NOMO-1 treated with dmso at 0.1 percent for 144 hours (cell line): Measurements from ENCODE around the gene C1orf141.
"Not testable (repeated sequence)": the region's sequence is repeated elsewhere in the genome, so short reads cannot be mapped to it uniquely, and the experiment has no call there.

Source experiments
- DNase-seq: peaks from one replicate; lab custom pipeline; 2025; ENCODE audit not compliant: unreplicated experiment; lab: John Stamatoyannopoulos, UW

C1orf141 gene

DNA sequence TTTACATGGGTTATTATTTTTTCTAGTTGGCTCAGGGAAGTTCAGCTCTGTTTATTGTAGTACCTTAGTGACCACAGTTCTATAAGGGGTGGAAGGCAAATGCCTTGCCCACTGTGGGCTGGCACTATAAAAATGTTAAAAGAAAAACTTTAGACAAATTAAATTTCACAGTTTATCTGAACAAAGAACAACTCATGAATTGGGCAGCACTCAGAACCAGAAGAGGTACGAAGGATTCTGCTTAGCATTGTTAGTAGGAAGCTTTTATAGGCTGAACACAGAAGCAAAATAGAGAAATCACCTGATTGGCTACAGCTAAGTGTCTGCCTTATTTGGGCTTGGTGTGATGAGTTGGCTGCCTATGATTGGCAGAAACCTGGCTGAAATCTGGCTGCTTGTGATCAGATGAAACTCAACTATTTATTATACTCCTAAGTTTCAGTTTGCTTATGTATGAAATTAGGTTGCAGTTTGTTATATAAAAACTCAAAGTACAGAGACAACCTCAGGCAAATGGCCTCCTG, 45.0 kb downstream of the C1orf141 start:
- DNase-seq, result no peak

DNA sequence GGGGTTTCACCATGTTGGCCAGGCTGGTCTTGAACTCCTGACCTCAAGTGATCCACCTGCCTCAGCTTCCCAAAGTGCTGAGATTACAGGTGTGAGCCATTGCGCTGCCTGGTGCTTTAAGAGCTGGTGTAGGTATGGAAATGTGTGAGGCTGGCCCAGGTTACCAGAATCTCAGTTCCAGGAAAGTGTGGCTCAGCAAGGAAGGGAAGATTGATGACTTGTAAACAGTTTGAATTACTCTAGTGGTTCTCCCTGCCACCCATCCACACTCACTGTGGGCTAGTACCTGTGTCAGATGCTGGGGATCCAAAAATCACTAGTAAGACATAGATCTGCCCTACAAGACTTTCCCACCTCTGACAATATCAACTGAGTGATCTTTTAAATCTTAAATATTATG, 46.3 kb downstream of the C1orf141 start:
- no peak for DNase-seq

DNA sequence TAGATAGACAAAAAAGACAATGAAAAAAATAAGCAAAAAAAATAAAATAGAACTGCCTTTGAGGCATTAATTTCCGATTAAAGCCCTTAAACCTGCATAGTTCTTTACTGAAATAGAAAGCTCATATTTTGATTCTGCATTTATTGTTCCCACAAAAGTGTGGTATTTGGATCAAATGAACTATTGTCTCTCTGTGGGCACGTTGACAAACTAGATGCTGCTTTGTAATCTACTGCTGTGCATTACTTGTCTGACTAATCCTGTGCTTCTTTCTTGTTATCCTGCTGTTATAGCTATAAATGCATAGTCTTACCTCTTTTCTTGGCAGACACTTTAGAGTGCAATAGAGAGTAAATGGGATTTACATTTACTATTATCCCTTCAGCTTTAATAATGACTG, 49.4 kb downstream of the C1orf141 start:
- no peak for DNase-seq

DNA sequence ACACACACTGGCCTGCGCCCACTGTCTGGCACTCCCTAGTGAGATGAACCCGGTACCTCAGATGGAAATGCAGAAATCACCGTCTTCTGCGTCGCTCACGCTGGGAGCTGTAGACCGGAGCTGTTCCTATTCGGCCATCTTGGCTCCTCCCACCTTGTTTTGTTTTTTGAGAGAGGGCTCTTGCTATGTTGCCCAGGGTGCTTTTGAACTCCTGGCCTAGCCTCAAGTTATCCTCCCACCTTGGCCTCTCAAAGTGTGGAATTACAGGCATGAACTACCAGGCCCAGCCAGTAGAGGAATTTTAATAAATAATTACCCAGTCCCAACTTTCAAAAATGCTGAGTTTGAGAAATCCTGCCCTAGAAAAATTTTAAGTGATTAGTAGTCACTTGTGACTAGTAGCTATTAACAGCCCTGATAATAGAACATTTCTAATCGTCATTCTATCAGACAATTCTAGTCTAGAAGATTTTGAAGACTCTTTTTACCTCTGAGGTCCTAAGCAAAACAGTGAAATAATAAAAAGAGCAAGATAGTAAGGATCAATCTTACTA, 49.9 kb downstream of the C1orf141 start:
- DNase-seq, result no peak

DNA sequence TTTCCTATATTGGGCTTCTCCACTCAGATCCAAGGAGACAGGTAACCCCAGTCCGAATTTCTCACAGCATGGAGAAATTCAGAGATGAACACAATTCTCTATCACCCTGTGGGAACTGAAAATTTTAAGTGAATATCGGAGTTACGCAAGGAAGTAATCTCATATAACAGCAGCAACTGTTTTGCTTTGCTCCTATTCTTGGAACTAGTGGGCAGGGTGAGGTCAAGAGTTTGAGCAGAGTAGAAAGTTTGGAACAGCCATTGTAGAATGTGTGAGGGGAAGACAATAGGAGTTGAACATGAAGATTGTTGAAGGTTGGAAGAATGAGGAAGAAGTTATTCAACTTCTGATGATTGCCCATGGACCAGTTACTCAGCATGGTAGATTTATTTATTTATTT, 56.5 kb downstream of the C1orf141 start:
- no peak for DNase-seq

DNA sequence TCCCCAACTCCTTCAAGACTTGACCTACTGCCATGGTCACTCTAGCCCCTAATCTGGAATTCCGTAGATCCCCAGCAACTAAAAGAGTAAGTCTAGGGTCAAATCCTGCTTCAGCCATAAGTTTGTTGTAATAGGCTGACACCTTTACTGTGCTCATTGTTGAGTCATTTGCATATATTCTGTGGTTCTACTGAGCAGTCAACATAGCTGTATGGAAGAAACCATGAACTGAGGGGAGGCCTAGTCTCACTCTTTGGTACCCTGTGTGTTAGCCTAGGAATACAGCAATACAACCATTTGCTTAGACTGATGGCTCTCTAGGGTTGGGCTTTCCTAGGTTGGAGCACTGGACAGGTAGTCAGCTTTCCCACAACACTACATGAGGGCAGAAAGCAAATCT, 57.2 kb downstream of the C1orf141 start:
- no peak for DNase-seq

DNA sequence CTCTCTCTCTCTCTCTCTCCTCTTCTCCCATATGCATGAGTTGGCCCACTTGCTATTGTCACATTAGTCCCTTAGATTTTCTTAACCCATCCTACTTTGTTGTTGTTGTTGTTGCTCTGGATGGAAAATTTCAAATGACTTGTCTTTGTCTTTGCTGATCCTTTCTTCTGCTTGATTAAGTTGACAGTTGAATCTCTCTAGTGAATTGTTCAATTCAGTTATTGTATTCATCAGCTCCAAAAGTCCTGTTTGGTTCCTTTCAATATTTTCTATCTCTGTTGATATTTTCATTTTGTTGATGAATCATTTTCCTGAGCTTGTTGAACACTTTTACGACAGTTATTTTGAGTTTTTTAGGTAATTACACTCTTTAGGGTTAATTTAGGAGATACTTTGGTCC, 62.0 kb downstream of the C1orf141 start:
- no peak for DNase-seq

DNA sequence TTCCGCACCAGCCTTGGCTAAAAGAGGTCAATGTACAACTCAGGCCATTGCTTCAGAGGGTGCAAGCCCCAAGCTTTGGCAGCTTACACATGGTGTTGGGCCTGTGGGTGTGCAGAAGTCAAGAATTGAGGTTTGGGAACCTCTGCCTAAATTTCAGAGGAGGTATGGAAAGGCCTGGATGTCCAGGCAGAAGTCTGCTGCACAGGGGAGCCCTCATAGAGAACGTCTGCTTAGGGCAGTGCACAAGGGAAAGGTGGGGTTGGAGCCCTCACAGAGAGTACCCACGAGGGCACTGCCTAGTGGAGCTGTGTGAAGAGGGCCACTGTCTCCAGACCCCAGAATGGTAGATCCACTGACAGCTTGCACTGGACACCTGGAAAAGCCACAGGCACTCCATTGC, 67.1 kb downstream of the C1orf141 start:
- not testable (repeated sequence) for DNase-seq

DNA sequence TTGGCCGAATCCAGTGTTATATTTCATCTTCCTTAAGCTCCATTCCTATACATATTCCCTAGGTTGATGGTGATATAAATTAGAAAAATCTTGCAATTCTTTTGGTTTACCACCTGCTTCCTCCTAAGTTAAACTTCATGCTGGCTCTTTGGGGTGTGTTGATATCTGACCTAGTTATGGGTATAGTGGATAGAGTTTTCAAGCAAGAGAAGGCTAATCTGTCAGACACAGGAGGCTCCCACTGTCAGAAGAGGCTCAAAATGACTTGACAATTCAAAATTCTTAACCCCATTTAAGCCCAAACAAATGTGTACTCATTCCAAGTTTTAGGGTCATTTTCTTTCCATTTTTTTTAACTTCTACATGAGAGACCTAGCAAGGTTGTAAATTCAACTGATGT, 72.4 kb downstream of the C1orf141 start:
- DNase-seq, result no peak

DNA sequence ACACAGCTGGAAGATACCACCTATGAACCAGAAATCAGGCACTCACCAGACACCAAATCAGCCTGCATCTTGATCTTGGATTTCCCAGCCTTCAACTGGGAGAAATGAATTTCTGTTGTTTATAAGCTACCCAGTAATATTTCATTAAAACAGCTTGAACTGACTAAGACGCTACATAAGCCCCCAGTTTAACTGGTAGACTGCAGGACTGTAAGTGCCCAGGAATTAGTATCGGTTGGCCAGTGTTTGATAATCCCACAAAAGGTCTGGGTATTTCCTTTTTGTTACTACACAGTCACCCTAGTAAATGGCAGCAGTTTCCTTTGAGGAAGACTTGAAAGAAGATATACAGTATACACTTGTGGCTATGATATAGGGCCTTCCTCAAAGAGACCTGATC, 73.5 kb downstream of the C1orf141 start:
- DNase-seq, result no peak

DNA sequence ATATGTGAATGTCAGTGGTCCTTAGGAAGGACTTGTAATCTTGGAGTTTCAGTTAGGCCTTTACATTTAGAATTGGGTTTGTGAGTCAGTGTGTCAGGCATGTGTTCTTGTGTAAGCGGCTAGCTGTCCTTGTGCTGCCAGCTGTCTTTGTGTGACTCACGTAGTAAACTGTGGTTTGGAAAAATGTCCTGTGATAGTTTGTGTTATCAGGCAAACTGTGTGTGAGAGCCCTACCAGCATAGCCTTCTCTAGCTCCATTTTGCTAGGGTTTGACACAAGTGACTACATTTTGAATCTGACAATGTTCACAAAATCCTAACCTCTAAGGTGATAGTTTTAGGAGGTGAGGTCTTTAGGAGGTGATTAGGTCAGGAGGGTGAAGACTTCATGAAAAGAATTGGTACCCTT, 74.0 kb downstream of the C1orf141 start:
- no peak for DNase-seq

DNA sequence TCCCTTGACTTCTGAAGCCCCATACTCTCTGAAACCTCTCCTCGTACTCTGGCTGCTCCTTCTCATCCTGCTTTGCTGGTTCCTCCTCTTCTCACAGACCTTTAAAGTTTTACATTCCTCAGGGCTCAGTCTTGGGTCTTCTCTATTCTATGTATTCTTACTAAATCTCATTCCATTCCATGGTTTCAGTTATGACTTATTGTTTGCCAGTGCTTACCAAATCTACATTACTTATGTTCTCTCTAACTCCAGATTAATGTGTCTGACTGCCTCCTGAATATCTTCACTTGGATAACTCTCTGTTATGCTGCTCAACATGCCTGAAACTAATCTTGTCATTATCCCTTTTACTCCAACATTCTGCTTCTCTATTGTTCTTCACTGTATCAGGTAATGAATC, 75.4 kb downstream of the C1orf141 start:
- no peak for DNase-seq

DNA sequence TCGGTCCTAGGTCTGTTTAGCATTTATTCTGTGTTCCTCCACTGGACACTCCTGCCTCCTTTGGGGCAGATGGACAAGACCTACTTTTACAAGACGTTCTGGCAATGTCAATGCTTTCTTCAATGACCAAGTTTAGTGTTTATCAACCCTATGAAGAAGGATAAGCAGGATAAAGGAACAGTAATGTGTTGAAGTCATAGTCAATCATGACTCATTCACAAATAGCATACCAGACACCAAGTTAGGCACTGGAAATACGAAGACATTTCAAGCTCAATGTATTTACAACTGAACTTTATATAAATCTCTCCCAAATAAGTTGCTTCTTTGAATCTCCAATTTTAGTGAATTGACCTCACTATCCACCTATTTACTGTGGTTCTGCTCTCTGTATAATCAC, 76.0 kb downstream of the C1orf141 start:
- DNase-seq, result no peak

DNA sequence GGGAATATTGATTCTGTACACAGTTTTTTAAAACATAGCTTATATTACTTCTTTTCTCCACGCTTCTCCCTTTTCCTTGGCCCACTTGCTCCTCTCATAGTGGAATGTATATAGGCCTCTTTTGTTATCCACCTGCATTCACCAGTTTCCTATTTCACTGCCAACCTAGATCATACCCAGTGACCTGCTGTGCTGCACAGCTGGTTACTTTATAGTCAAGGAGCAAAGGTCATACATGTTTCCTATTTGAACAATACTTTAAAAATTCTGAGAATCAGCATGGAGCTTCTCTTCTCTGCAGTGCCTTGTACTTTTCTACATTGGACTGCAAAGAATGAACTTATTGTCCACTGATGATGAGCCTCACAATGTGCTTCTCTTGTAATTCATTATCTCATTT, 76.5 kb downstream of the C1orf141 start:
- DNase-seq, result no peak

DNA sequence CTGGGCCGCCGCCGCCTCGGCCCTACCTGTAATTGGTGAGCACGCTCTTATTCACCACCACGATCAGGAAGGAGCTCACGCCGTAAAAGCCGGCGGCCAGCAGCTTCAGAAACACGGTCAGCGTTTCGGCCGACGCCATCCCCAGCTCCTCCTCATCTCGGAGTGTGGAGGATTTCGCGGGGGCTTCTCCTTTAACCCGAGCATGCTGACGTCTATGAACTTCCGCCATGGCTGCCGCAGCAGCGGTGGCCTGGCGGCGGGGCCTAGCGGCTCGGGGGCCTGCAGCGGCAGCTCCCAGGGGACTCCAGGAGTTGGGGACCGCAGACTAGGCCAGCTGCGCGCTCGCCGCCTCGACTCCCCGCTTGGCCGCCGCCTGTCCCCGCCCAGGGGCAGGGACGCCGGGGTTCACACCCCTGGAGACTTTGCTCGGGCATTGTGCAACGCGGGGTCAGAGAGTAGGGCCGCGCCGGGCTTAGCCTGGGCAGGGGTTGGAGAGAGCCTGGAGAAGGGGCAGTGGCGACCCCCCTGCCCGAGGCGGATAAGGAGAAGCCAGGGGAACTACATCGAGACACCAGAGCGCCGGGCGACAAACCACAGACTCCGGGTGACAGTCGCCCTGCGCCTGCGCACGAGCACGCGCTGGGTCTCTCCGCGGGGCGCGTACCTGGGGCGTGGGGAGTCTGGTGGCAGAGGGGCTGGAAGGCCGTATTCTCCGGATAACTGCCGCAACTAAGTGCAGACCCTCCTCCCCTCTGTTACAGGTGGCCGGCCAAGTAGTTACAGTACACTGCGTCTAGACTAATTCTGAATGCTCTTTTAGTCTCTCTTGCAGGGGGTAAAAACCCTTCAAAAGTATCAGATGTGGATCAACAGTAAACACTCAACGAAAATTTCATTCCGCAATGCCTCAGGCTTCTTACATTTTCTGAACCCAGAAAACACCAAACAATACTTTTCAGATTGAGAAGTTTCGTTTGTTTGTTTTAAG, 80.7 kb downstream of the C1orf141 start, which contains the start of gene SLC35D1:
SLC35D1 (minus strand) TSS at position 364 of the 988 bp plus-strand sequence; CDS start at position 229, 135 bp downstream.
- peak; percentile 63 for DNase-seq

DNA sequence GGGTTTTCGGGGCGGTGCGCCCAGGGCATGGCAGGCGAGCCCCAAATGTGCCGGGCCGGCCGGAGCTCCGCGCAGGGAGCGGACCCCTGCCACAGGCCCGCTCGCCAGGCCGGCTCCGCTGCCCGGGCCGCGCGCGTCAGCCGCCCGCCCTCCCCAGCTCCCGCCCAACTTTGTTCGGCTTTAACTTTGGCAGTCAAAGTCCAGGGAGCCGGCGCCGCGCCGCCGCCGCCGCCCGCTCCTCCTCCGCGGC, 81.3 kb downstream of the C1orf141 start:
- peak; percentile 13 for DNase-seq

DNA sequence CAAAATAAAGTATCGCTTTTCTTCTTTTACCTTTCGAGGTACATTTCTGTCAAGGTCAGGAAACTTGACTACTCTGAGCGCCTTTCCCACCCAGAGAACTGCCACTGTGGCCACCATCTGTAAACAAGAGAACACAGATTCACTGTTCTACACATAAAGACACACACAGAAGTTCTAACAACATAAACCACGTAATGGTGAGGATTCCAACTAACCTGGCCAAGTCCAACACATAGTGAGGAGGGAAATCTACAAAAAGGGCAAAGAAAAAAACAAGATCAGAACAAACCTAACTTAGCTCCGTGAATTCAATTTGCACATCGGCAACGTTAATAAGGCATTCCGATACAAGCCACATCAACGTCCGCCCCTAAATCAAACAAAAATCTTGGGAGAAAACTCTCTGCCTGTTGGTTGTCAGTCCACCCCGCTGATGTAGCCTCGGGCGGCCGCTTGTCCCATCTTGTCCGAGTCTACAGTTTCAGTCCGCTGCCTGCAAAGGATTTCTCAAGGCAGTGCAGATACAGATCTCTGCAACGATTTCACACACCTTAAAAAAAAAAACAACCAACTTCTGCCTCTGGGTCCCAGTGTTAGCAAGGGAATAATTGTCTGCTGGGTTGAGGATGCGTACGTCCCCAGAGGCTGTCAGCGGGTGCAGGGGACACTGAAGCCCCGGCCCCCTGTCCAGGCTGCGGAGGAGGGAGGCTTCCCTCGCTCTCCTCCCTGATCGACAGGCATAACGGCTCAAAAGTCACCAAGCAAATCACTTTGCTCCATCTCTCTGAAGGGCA, 81.8 kb downstream of the C1orf141 start:
- peak; percentile 25 for DNase-seq

DNA sequence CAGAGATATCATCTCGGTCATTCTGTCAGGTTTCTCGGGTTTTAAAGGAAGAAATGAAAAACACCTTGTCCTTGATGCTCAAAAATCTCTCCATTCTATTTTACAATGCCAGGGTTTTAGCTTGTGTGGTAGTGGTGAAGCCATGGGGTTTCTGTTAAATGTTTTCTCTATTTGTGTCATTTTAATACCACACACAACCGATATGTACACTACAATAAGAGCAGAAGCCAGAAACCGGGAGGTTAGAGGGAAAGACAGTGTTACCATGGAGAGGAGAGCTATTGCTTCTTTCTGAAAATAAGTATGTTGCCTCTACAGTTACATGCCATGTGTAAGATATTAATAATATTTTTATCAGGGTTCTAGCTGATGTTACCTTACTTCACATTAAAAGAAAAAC, 83.6 kb downstream of the C1orf141 start:
- DNase-seq, result no peak

DNA sequence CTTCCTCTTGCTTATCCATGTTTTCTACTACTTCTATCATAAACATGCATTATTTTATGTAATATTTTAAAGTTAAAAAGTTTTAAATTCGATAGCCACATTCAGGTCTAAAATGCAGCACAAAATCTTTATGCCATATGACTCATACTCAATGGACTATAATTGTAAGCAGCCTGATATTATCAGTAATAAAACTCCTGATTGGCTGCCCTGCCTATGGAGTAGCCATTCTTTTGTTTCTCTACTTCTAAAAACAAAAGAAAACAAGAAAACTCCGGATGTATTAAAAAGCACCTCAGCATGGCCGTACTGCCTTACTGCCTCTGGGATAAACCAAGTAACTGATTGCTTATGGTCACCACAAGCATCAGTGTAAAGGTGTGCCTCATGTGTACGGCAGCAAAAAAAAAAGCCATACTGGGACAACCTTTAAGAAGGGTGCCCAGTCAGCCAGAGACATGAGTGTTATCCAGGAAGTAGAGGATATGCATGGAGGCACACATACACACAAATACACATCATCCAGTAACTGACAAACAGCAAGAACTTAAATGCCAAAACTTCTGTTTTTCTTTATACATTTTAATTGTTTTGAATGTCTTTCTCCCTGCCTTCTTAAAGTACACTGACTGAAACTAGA, 90.0 kb downstream of the C1orf141 start:
- no peak for DNase-seq

DNA sequence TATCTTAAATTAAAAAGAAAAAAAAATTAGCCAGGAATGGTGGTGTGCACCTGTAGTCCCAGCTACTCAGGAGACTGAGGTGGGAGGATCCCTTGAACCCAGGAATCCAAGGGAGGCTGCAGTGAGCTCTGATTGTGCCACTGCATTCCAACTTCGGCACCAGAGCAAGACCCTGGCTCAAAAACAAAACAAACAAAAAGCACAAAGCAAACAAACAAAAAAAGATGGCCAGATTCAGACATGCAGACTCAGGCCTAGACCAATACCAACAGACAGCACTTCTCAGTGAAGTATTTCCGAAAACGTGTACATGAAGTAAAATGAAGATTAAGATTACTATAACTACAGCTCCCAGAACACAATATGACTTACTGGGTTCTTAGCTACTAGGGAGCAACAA, 91.4 kb downstream of the C1orf141 start:
- no peak for DNase-seq
